ENCODE data around the gene SHD. TPM values are rescaled to one million over a fixed set of nuclear protein-coding genes. Genes with fewer than 3 reads are reported as not detected.

Gene SHD
- total RNA-seq, 1 donor from 2014 or later: 4.8 TPM

DNA sequence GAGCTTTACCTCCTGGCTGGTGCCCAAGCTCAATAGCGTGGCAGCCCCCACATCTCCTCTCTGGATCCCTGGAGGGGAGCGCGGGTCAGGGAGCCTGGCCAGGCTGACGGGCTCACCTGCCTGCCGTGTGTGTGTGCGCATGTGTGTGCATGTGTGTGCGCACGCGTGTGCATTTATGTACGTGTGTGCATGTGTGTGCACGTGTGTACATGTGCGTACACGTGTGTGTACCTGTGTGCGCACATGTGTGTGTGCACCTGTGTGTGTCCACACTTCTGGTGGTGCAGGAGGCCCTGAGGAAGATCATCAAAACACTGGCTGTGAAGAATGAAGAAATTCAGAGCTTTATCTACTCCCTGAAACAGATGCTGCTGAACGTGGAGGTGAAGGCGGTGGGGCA is 26.6 kb downstream of the SHD start:
- Mint-ChIP-seq H3K27ac (no peak overlapping the region), H3K9me3 (no peaks in the 10 kb centered on the region), H3K4me1 (peaks cover 6% of the 10 kb centered on the region), H3K4me3 (peak overlapping the region; percentile 58), H3K36me3 (peaks cover 3% of the 10 kb centered on the region), H3K27me3 (ENCODE audit: low read depth) (no peaks in the 10 kb centered on the region)
- DNase-seq (ENCODE audit: low spot score in 2 of 2, unreplicated experiment in 2 of 2): no peak
- TF ChIP-seq, protein P1, sequence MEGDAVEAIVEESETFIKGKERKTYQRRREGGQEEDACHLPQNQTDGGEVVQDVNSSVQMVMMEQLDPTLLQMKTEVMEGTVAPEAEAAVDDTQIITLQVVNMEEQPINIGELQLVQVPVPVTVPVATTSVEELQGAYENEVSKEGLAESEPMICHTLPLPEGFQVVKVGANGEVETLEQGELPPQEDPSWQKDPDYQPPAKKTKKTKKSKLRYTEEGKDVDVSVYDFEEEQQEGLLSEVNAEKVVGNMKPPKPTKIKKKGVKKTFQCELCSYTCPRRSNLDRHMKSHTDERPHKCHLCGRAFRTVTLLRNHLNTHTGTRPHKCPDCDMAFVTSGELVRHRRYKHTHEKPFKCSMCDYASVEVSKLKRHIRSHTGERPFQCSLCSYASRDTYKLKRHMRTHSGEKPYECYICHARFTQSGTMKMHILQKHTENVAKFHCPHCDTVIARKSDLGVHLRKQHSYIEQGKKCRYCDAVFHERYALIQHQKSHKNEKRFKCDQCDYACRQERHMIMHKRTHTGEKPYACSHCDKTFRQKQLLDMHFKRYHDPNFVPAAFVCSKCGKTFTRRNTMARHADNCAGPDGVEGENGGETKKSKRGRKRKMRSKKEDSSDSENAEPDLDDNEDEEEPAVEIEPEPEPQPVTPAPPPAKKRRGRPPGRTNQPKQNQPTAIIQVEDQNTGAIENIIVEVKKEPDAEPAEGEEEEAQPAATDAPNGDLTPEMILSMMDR (IDR thresholded peaks at IDR 0.05; ENCODE audit: unreplicated experiment): no peak

DNA sequence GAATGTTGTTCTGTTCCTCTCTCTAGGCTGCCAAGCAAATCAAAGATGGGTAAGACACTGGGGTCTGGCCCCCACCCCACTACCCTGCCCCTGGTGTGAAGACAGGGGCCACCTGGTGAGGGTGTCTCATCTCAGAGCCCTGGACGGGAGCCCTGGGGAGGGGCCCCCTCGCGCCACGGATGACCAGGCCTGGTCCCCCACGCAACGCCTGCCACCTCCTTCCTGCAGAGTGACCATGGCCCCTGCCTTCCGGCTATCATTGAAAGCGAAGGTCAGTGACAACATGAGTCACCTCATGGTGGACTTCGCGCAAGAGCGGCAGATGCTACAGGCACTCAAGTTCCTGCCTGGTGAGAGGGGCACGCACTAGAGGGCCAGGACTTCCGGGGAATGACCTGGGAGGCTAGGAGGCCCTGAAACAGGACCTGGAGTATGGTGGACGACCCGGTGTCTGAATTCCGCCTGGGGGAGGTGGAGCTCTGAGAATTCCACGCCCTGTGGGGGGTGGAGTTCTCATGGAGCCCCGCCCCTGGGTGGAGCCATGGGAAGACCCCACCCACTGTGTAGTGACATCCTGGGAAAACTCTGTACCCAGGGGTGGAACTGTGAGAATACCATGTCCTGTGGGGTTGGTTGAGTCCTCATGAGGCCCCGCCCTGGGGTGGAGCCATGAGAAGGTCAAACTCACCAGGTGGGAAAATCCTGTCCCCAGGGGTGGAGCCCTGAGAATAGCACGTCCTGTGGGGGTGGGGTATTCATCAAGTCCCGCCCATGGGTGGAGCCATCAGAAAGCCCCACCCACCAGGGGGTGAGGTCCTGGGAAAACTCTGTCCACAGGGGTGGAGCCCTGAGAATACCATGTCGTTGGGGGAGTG is 31.4 kb downstream of the SHD start:
- Mint-ChIP-seq H3K9me3 (no peaks in the 10 kb centered on the region), H3K4me1 (no peaks in the 10 kb centered on the region), H3K36me3 (peaks cover 6% of the 10 kb centered on the region), H3K27me3 (ENCODE audit: low read depth) (no peaks in the 10 kb centered on the region), H3K27ac (no peak overlapping the region), H3K4me3 (no peak overlapping the region)
- DNase-seq (ENCODE audit: low spot score in 2 of 2, unreplicated experiment in 2 of 2): no peak
- TF ChIP-seq, protein P1 (IDR thresholded peaks at IDR 0.05; ENCODE audit: unreplicated experiment): no peak

DNA sequence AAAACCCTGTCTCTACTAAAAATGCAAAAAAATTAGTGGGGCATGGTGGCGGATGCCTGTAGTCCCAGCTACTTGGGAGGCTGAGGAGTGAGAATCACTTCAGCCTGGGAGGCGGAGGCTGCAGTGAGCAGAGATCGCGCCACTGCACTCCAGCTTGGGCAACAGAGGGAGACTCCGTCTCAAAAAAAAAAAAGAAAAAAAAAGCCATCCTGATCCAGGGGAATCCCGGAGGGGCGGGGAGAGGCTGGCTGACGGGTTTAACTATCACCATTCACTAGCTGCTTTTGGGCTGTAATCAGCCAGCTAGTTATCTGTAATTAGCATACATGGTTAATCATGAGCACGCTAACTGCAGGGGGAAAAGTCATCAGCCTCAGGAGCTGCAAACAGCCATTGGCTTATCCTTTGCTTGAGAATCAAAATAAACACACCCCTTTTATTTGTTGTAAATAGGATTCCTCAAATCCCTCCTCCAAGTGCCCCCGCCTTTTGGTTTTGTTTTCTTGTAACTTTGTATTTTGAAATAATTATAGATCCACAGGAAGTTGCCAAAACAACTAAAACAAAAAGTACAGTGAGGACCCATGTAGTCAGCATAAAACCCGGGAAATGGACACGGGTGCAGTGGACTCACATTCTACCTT is 34.9 kb downstream of the SHD start:
- H3K9me3 Mint-ChIP-seq: peaks cover 2% of the 10 kb centered on the region
- DNase-seq (ENCODE audit: low spot score in 2 of 2, unreplicated experiment in 2 of 2): no peak
- no peaks in the 10 kb centered on the region for H3K4me1 Mint-ChIP-seq
- no peak overlapping the region for H3K27ac Mint-ChIP-seq
- TF ChIP-seq, protein P1 (IDR thresholded peaks at IDR 0.05; ENCODE audit: unreplicated experiment): no peak
- no peak overlapping the region for H3K4me3 Mint-ChIP-seq
- no peaks in the 10 kb centered on the region for H3K27me3 Mint-ChIP-seq (ENCODE audit: low read depth)
- peaks cover 13% of the 10 kb centered on the region for H3K36me3 Mint-ChIP-seq

DNA sequence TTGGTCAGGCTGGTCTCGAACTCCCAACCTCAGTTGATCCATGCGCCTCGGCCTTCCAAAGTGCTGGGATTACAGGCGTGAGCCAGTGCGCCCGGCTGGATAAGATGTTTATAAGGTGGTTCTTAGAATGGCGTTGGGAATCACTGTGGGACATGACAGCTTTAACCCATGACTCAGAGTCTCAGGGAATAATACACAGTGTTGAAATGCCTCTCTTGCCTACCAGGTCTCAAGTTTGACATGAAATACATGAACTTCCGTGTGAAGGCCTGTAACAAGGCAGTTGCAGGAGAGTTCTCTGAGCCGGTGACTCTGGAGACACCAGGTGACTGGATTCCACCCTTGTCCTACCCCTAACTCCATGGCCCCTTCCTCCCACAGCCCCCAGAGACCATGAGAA is 37.9 kb downstream of the SHD start:
- Mint-ChIP-seq H3K36me3 (peaks cover 20% of the 10 kb centered on the region), H3K4me1 (no peaks in the 10 kb centered on the region), H3K4me3 (no peak overlapping the region), H3K27ac (no peak overlapping the region), H3K9me3 (peaks cover 17% of the 10 kb centered on the region), H3K27me3 (ENCODE audit: low read depth) (no peaks in the 10 kb centered on the region)
- DNase-seq (ENCODE audit: low spot score in 2 of 2, unreplicated experiment in 2 of 2): no peak
- TF ChIP-seq, protein P1 (IDR thresholded peaks at IDR 0.05; ENCODE audit: unreplicated experiment): no peak

DNA sequence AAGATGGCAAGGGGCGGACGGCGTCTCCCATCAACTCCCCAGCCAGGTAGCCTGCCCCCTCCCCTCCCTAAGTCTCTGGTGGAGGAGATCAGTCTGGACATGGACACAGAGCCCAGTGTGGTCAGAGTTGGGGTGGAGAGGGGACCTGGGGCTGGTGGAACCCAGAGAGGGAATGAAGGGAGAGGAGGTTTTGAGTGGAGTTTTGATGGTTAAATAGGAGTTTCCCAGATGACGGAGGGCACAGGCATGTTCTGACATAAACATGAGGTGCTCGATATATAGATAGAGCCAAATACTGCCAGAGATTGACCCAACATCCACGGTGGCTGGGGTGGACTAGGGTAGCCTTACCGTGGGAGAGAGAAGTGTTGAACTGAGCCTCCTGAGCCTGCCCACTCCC is 39.4 kb downstream of the SHD start:
- peaks cover 17% of the 10 kb centered on the region for H3K9me3 Mint-ChIP-seq
- TF ChIP-seq, protein P1 (IDR thresholded peaks at IDR 0.05; ENCODE audit: unreplicated experiment): no peak
- DNase-seq (ENCODE audit: low spot score in 2 of 2, unreplicated experiment in 2 of 2): no peak
- H3K36me3 Mint-ChIP-seq: peaks cover 20% of the 10 kb centered on the region
- no peak overlapping the region for H3K4me3 Mint-ChIP-seq
- H3K27ac Mint-ChIP-seq: no peak overlapping the region
- no peaks in the 10 kb centered on the region for H3K27me3 Mint-ChIP-seq (ENCODE audit: low read depth)
- H3K4me1 Mint-ChIP-seq: no peaks in the 10 kb centered on the region

Measured in mesothelial cell of epicardium (in vitro differentiated cells).